OCI-LY1 (cell line): ENCODE data around the gene DEAF1.

Experiments used
- H2AFZ ChIP-seq: fragments of 200-600 bp; sonication (generic), shearing (Covaris generic); 2 replicates; pipeline ENCODE4 v1.6.0; 2014; ENCODE audit warnings: antibody characterized with exemption, mild to moderate bottlenecking, low read length
- H3F3A ChIP-seq: fragments of 200-600 bp; sonication (generic), shearing (Covaris generic); 2 replicates; pipeline ENCODE4 v1.6.0; 2014; ENCODE audit warnings: mild to moderate bottlenecking, antibody characterized with exemption, low read length, moderate library complexity; ENCODE audit not compliant: insufficient read depth
- H3K27ac ChIP-seq: fragments of 200-600 bp; sonication (generic); 2 replicates; pipeline ENCODE4 v1.5.1; 2014; ENCODE audit warnings: low read length, mixed run types, mild to moderate bottlenecking, low read depth; ENCODE audit not compliant: poor library complexity, severe bottlenecking
- H3K27me3 ChIP-seq: fragments of 200-600 bp; sonication (generic); 2 replicates; pipeline ENCODE4 v1.6.0; 2014; ENCODE audit warnings: antibody characterized with exemption, mild to moderate bottlenecking, low read length, moderate library complexity; ENCODE audit not compliant: insufficient read depth
- H3K36me3 ChIP-seq: fragments of 200-600 bp; sonication (generic); 2 replicates; pipeline ENCODE4 v1.6.1; 2014; ENCODE audit warnings: mild to moderate bottlenecking, antibody characterized with exemption, low read length, moderate library complexity, mixed read lengths; ENCODE audit not compliant: insufficient read depth
- H3K4me1 ChIP-seq: fragments of 200-600 bp; sonication (generic); 2 replicates; pipeline ENCODE4 v1.5.1; 2014; ENCODE audit warnings: mild to moderate bottlenecking, low read length, moderate library complexity; ENCODE audit not compliant: insufficient read depth, severe bottlenecking
- H3K4me2 ChIP-seq: fragments of 200-600 bp; sonication (generic), shearing (Covaris generic); 2 replicates; pipeline ENCODE4 v1.6.1; 2014; ENCODE audit warnings: low read length
- H3K4me3 ChIP-seq: fragments of 200-600 bp; sonication (generic); 2 replicates; pipeline ENCODE4 v1.5.1; 2014; ENCODE audit warnings: low read length, low read depth, mild to moderate bottlenecking, mixed read lengths; ENCODE audit not compliant: poor library complexity, severe bottlenecking
- H3K79me2 ChIP-seq: fragments of 200-600 bp; shearing (Covaris generic); 2 replicates; pipeline ENCODE4 v1.6.1; 2016; ENCODE audit warnings: mixed run types, low read length, mixed read lengths; ENCODE audit not compliant: insufficient read depth
- H3K9ac ChIP-seq: fragments of 200-600 bp; sonication (generic), shearing (Covaris generic); 2 replicates; pipeline ENCODE4 v1.6.1; 2014; ENCODE audit warnings: mild to moderate bottlenecking, low read length, mixed read lengths
- H3K9me2 ChIP-seq: fragments of 200-600 bp; sonication (generic), shearing (Covaris generic); 2 replicates; pipeline ENCODE4 v1.6.1; 2014; ENCODE audit warnings: low read depth, mild to moderate bottlenecking, low read length, mixed read lengths
- H3K9me3 ChIP-seq: fragments of 200-600 bp; shearing (Covaris generic); 2 replicates; pipeline ENCODE4 v1.6.1; 2014; ENCODE audit warnings: low read length, mixed read lengths
- H4K20me1 ChIP-seq: fragments of 200-600 bp; sonication (generic), shearing (Covaris generic); 2 replicates; pipeline ENCODE4 v1.6.0; 2016; ENCODE audit warnings: mild to moderate bottlenecking, low read length; ENCODE audit not compliant: insufficient read depth
- EZH2 ChIP-seq: fragments of 200-600 bp; sonication (generic), shearing (Covaris generic); IDR thresholded peaks from 2 replicates; pipeline ENCODE4 v1.8.0; 2017; ENCODE audit warnings: borderline replicate concordance, mixed run types, mild to moderate bottlenecking, antibody characterized with exemption, low read length, moderate library complexity, mixed read lengths
- TF ChIP-seq, protein P1 (sequence below): fragments of 200-600 bp; sonication (generic), shearing (Covaris generic); IDR thresholded peaks from 2 replicates; pipeline ENCODE4 v1.5.1; 2017; ENCODE audit warnings: mild to moderate bottlenecking, antibody characterized with exemption, low read length, moderate library complexity, mixed read lengths

The DEAF1 gene

DNA sequence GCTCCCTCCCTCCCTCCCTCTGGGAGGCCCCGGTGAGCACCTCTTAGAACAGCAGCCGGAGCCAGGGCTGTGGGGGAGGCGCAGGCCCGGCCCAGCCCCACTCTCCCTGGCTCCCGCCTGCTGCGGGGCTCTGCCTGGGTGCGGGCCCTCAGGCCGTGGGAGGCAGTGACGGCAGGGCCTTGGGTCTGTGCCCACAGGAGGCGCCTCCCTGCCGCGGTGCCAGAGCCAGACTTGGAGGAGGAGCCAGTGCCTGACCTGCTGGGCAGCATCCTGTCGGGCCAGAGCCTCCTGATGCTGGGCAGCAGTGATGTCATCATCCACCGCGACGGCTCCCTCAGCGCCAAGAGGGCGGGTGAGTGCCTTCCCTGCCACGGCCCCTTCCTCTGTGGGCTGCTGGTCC lies 88.8 kb downstream of the DEAF1 start:
- no peak overlapping the region for H2AFZ ChIP-seq
- no peak overlapping the region for H3K4me3 ChIP-seq
- no peaks in the 10 kb centered on the region for H3K79me2 ChIP-seq
- H3K9ac ChIP-seq, result no peak overlapping the region
- H3K27ac ChIP-seq, result no peak overlapping the region
- TF ChIP-seq EZH2, result no peak
- TF ChIP-seq, protein P1, sequence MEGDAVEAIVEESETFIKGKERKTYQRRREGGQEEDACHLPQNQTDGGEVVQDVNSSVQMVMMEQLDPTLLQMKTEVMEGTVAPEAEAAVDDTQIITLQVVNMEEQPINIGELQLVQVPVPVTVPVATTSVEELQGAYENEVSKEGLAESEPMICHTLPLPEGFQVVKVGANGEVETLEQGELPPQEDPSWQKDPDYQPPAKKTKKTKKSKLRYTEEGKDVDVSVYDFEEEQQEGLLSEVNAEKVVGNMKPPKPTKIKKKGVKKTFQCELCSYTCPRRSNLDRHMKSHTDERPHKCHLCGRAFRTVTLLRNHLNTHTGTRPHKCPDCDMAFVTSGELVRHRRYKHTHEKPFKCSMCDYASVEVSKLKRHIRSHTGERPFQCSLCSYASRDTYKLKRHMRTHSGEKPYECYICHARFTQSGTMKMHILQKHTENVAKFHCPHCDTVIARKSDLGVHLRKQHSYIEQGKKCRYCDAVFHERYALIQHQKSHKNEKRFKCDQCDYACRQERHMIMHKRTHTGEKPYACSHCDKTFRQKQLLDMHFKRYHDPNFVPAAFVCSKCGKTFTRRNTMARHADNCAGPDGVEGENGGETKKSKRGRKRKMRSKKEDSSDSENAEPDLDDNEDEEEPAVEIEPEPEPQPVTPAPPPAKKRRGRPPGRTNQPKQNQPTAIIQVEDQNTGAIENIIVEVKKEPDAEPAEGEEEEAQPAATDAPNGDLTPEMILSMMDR, result no peak
- H3K36me3 ChIP-seq, result peaks cover 94% of the 10 kb centered on the region
- H3K9me3 ChIP-seq, result no peaks in the 10 kb centered on the region
- no peaks in the 10 kb centered on the region for H4K20me1 ChIP-seq
- H3K27me3 ChIP-seq, result no peaks in the 10 kb centered on the region
- no peak overlapping the region for H3K4me2 ChIP-seq
- H3K4me1 ChIP-seq, result no peaks in the 10 kb centered on the region
- no peaks in the 10 kb centered on the region for H3F3A ChIP-seq
- no peaks in the 10 kb centered on the region for H3K9me2 ChIP-seq

DNA sequence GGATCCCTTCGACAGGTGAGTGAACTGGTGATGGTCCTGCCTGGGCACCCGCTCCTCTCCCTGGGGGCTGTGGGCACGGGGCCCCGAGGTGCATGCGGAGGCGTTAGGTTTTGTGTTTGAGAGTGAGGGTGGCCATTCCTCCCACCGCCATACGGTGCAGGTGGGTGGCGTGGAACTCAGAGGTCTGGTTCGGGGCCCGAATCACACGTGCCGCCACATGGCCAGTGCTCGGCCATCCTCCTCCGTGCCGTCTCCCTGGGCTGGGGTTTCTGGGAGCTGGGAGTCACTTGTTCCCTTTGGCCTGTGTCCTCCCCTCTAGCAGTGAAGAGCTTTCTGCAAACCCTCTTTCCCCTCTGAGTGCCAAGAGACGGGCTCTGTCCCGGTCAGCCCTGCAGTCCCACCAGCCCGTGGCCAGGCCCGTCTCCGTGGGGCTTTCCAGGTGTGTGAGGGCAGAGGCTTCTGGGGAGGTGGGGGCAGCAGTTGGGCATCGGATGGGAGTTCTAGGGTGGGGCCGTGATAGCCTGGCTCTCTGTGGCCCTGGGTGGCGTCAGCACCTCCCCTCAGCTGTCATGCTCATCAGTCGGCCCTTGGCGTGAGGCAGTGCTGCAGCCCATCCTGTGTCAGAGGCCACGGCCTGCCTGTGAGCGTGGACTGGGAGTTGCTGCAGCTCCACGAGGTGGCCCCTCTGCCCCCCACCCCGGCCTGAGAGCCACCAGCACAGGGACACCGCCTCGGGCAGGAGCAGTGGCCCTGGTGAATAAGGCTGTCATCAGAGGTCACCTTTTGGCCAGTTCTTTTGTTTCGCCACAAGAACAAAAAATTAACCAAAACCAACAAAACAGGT lies 89.5 kb downstream of the DEAF1 start:
- no peaks in the 10 kb centered on the region for H3F3A ChIP-seq
- TF ChIP-seq, protein P1, result no peak
- H3K9me2 ChIP-seq, result no peaks in the 10 kb centered on the region
- H3K79me2 ChIP-seq, result no peaks in the 10 kb centered on the region
- H3K9ac ChIP-seq, result no peak overlapping the region
- H3K27me3 ChIP-seq, result no peaks in the 10 kb centered on the region
- peaks cover 91% of the 10 kb centered on the region for H3K36me3 ChIP-seq
- no peaks in the 10 kb centered on the region for H3K4me1 ChIP-seq
- H3K4me2 ChIP-seq, result no peak overlapping the region
- no peak overlapping the region for H3K27ac ChIP-seq
- H2AFZ ChIP-seq, result no peak overlapping the region
- no peak overlapping the region for H3K4me3 ChIP-seq
- H3K9me3 ChIP-seq, result no peaks in the 10 kb centered on the region
- no peaks in the 10 kb centered on the region for H4K20me1 ChIP-seq

DNA sequence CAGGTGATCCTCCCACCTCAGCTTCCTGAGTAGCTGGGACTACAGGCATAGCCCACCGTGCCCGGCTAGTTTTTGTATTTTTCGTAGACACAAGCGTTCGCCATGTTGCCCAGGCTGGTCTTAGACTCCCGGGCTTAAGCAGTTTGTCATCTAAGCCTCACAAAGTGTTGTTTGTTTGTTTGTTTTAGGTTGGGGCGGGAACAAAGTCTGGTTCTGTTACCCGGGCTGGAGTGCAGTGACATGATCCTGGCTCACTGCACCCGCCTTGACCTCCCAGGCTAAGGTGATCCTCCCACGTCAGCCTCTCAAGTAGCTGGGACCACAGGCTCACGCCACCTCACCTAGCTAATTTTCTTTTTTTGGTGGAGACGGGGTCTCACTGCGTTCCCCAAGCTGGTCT lies 91.9 kb downstream of the DEAF1 start:
- no peaks in the 10 kb centered on the region for H3K9me2 ChIP-seq
- TF ChIP-seq EZH2, result no peak
- TF ChIP-seq, protein P1, result no peak
- no peak overlapping the region for H3K4me3 ChIP-seq
- H3F3A ChIP-seq, result no peaks in the 10 kb centered on the region
- no peak overlapping the region for H3K4me2 ChIP-seq
- H3K4me1 ChIP-seq, result no peaks in the 10 kb centered on the region
- peaks cover 86% of the 10 kb centered on the region for H3K36me3 ChIP-seq
- H3K9me3 ChIP-seq, result no peaks in the 10 kb centered on the region
- H3K27ac ChIP-seq, result no peak overlapping the region
- no peaks in the 10 kb centered on the region for H3K79me2 ChIP-seq
- no peaks in the 10 kb centered on the region for H4K20me1 ChIP-seq
- no peak overlapping the region for H2AFZ ChIP-seq
- H3K9ac ChIP-seq, result no peak overlapping the region
- no peaks in the 10 kb centered on the region for H3K27me3 ChIP-seq
